GM18505 (cell line): Measurements from ENCODE around the gene P2RY13.
A peak's percentile ranks its signal among the peaks of the same experiment; 100 is the strongest.

ENCODE experiments used
- ATAC-seq: cut with Tn5 transposase; IDR thresholded peaks from one replicate; pipeline ENCODE4 v1.9.1; 2021; ENCODE audit not compliant: unreplicated experiment
- POLR2A ChIP-seq: IDR thresholded peaks from 4 replicates; pipeline ENCODE4 v1.6.1; 2011; ENCODE audit warnings: borderline replicate concordance; ENCODE audit not compliant: insufficient read depth, insufficient read length; ENCODE audit errors: extremely low read depth

Gene P2RY13

GRCh38 chr3:151300539-151300938 lies 28.8 kb downstream of the P2RY13 start:
- no peak for ATAC-seq

DNA sequence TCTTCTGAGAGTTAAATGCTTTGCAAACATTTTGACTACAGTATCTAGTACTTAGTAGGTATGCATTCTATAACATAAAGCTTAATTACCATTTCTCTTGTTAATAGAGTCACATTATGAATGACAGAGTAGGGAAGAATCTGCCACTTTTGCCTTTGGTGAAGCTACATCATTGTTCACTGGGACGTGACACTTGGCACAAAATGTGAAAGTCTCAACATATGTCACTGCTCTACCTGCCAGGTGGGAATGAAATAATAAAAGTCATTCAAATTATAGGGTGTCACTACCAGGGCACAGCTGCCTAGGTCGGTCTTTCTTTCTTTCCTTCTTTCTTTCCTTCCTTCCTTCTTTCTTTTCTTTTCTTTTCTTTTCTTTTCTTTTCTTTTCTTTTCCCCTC lies 30.3 kb downstream of the P2RY13 start:
- no peak for TF ChIP-seq POLR2A
- no peak for ATAC-seq

More at GRCh38 chr3:151300539-151300938, 28.8 kb downstream of the P2RY13 start:
- TF ChIP-seq POLR2A: no peak

GRCh38 chr3:151297429-151297828 lies 31.9 kb downstream of the P2RY13 start:
- ATAC-seq: no peak
- TF ChIP-seq POLR2A: no peak

DNA sequence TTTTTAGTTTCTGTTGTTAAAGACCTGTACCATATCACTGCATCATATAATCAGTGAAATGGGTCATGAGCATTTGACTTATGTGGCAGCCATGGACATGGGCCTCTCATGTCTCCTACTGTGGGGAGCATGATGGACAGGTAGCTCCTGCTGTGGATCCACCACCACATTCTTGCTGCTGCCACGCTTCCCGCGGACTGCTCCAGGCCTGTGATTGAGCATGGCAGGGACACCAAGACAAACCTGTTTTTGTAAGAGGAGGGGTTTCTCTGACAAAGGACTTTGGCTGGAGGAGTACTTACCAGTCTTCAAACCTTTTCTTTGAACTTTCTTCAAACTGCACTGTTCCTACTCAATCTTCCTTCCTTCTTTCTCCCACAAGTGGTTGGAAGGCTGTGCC lies 33.1 kb downstream of the P2RY13 start:
- ATAC-seq: no peak
- TF ChIP-seq POLR2A: no peak

GRCh38 chr3:151293127-151293526 lies 36.2 kb downstream of the P2RY13 start:
- TF ChIP-seq POLR2A: no peak
- no peak for ATAC-seq

- TF ChIP-seq POLR2A: no peak
- ATAC-seq: no peak
These were observed 38.7 kb downstream of the P2RY13 start for GRCh38 chr3:151290673-151291072.

DNA sequence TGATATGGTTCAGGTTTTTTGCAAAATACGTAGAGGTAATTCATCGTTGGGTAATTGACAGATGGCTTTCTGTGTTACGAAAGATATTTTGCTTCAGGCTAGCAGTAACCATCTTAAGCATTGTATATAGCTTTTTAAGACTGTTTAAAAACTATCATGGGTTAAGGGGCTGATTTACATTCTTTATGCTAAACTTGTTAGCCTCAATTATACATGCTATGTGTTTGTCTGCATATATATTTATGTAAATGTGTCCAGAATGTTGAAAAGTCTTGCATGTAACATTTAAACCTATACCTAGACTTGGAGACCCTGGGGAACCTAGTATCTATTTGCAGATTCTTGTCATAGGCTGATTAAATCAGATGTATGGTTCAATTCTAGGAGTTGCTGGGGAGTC lies 39.9 kb downstream of the P2RY13 start:
- TF ChIP-seq POLR2A: no peak

DNA sequence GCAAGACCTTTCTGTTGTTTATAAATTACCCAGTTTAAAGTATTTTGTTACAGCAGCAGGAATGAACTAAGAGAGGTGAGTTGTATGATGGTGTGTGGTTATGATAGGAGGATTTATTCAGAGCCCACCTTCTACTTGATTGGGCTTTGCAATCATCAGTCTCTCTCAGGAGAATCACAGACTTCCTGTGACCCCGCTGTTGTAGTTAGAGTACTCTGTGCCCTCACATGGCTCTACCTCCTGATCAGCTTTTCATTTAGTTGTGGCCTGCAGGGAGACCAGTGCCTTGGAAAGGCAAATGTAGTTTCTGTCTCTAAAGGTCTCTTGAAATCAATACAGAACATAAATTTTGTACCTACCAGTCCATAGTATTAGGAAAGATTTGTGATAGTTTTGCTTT lies 43.4 kb downstream of the P2RY13 start:
- ATAC-seq: no peak
- TF ChIP-seq POLR2A: no peak

More for the DNA sequence above, 39.9 kb downstream of the P2RY13 start:
- no peak for ATAC-seq

DNA sequence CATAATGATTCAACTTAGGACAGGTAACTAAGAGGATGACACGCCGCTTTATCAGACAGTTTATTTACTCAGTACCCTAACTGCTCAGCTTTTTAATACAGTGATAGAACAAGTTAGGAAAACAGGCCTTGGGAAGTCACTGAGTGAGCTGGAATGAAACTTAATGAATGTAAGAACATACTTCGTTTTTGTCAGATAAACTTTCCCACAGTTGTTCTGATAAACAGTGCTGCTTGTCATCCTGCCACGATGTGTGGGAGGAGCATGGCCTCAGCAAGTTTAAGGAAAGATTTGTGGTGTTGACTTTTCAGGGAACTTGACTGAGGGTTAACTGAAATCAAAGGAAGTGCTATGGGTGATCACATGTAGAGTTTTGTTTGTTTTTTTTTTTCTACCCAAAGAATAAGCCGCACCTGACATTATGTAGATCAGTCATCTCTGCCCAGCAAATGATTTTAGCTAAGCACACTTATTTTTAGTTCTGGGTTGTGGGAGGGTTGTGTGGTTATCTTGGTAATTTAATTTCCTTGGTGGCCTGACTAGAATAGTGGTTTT lies 45.4 kb downstream of the P2RY13 start:
- no peak for ATAC-seq
- no peak for TF ChIP-seq POLR2A

DNA sequence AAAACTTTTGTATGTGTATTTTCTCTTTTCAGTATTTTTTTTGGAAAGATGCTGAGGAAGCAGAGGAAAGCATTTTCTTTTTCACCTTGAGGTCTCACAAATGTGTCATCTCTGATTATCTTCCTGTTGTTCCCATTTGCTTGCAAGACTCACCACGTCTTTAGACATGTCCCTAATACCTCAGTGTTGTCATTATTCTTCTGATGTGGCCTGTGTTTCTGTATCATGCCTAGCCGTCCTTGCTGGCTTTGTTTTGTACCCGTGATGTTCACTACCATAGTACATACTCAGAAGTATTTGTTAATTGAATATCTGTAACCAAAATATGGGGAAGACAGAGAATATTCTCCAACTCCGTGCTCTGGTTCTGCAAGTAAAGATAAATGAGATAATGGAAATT lies 46.0 kb downstream of the P2RY13 start:
- no peak for TF ChIP-seq POLR2A
- no peak for ATAC-seq

DNA sequence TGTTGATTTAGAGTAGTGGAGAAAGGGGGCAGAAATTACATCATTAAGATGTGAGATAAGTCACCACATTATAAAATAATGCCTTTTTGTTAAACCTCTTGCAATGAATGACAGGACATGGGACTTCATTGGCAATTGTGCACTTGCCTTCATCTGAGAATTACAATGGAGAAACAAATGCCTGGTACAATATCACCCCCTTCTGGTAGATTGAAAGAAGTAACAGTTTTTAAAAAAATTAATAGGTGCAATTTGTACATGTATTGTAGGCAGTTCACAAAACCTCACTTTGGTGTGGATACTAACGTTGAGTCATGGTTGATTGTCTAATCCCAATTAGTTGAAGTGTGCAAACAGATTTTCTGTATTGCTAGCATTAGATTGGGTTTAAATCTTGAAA lies 46.4 kb downstream of the P2RY13 start:
- ATAC-seq: no peak
- no peak for TF ChIP-seq POLR2A

GRCh38 chr3:151281671-151282324 lies 47.6 kb downstream of the P2RY13 start:
- no peak for TF ChIP-seq POLR2A
- no peak for ATAC-seq

- no peak for TF ChIP-seq POLR2A
- ATAC-seq: no peak
These were observed 51.1 kb downstream of the P2RY13 start, which contains the start of gene P2RY14 for GRCh38 chr3:151278230-151278629. P2RY14 (minus strand) TSS chr3:151278542; CDS start chr3:151214316, 64,226 bp downstream.

- TF ChIP-seq POLR2A: no peak
- ATAC-seq: peak; percentile 50
These were observed 52.7 kb downstream of the P2RY13 start for GRCh38 chr3:151276687-151277042.
